Loucy (cell line): ENCODE results near the gene MED14.

Source experiments
- H2AFZ ChIP-seq: fragments of 200-600 bp; sonication (generic); 2 replicates; pipeline ENCODE4 v1.6.0; 2016; ENCODE audit warnings: antibody characterized with exemption, mild to moderate bottlenecking, low read length, moderate library complexity
- H3F3A ChIP-seq: fragments of 200-600 bp; 2 replicates; pipeline ENCODE4 v1.6.0; 2016; ENCODE audit warnings: antibody characterized with exemption, low read depth, mild to moderate bottlenecking
- H3K27me3 ChIP-seq: fragments of 200-600 bp; sonication (generic); 2 replicates; pipeline ENCODE4 v1.6.1; 2014; ENCODE audit warnings: low read length, mild to moderate bottlenecking; ENCODE audit not compliant: insufficient read depth, poor library complexity, severe bottlenecking
- H3K36me3 ChIP-seq: fragments of 200-600 bp; sonication (generic); 2 replicates; pipeline ENCODE4 v1.6.1; 2016; ENCODE audit warnings: low read length; ENCODE audit not compliant: insufficient read depth
- H3K4me1 ChIP-seq: fragments of 200-600 bp; sonication (generic); 2 replicates; pipeline ENCODE4 v1.5.1; 2014; ENCODE audit warnings: low read length, mild to moderate bottlenecking; ENCODE audit not compliant: insufficient read depth, poor library complexity, severe bottlenecking
- H3K4me2 ChIP-seq: fragments of 200-600 bp; sonication (generic); 2 replicates; pipeline ENCODE4 v1.6.0; 2014; ENCODE audit warnings: antibody characterized with exemption, low read length, low read depth, mild to moderate bottlenecking; ENCODE audit not compliant: poor library complexity, severe bottlenecking
- H3K4me3 ChIP-seq: fragments of 200-600 bp; sonication (generic); 2 replicates; pipeline ENCODE4 v1.5.1; 2014; ENCODE audit warnings: low read length, mild to moderate bottlenecking, mixed read lengths; ENCODE audit not compliant: poor library complexity, severe bottlenecking
- H3K79me2 ChIP-seq: fragments of 200-600 bp; sonication (generic); 2 replicates; pipeline ENCODE4 v1.6.1; 2014; ENCODE audit warnings: low read length; ENCODE audit not compliant: insufficient read depth
- H3K9ac ChIP-seq: fragments of 200-600 bp; sonication (generic); 2 replicates; pipeline ENCODE4 v1.6.0; 2014; ENCODE audit warnings: mild to moderate bottlenecking, low read depth, low read length, moderate library complexity; ENCODE audit not compliant: poor library complexity, severe bottlenecking
- H3K9me2 ChIP-seq: fragments of 200-600 bp; sonication (generic); replicated peaks from 2 replicates; pipeline ENCODE4 v1.6.1; 2016; ENCODE audit warnings: low read depth, low read length, mixed read lengths
- H3K9me3 ChIP-seq: fragments of 200-600 bp; sonication (generic); 2 replicates; pipeline ENCODE4 v1.6.1; 2014; ENCODE audit warnings: mild to moderate bottlenecking, antibody characterized with exemption, low read length, low read depth; ENCODE audit not compliant: insufficient read depth
- H4K20me1 ChIP-seq: fragments of 200-600 bp; sonication (generic); 2 replicates; pipeline ENCODE4 v1.6.0; 2014; ENCODE audit warnings: antibody characterized with exemption, low read length, mild to moderate bottlenecking; ENCODE audit not compliant: insufficient read depth, poor library complexity, severe bottlenecking
- EZH2phosphoT487 ChIP-seq: fragments of 200-600 bp; IDR thresholded peaks from 2 replicates; pipeline ENCODE4 v1.6.1; 2018; ENCODE audit warnings: antibody characterized with exemption, mild to moderate bottlenecking, moderate library complexity, borderline replicate concordance
- TF ChIP-seq, protein P1 (sequence below): fragments of 200-600 bp; sonication (generic); conservative IDR thresholded peaks from 2 replicates; pipeline ENCODE4 v1.5.1; 2014; ENCODE audit warnings: mild to moderate bottlenecking, antibody characterized with exemption, low read length

Gene MED14

DNA sequence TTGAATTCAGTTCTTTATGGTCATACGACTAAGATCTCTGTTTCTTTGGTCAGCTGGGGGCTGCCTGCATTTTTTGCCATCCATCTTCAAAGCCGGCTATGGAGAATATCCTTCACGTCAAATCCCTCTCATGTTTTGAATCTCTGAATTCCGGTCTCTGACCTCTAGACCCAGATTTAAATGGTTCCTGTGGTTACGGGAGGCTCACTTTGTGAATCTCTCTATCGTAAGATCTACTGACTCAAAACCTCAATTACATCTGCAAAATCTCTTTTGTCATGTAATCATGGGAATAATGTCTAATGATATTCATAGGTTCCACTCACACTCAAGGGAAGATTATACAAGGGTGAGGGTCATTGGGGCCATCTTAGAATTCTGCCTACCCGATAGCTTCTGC, 117.8 kb downstream of the MED14 start:
- H3K9me2 ChIP-seq = no peaks in the 10 kb centered on the region
- no peak overlapping the region for H3K4me3 ChIP-seq
- no peak overlapping the region for H2AFZ ChIP-seq
- no peaks in the 10 kb centered on the region for H3K79me2 ChIP-seq
- H3K4me2 ChIP-seq = no peak overlapping the region
- TF ChIP-seq EZH2phosphoT487 = no peak
- TF ChIP-seq, protein P1, sequence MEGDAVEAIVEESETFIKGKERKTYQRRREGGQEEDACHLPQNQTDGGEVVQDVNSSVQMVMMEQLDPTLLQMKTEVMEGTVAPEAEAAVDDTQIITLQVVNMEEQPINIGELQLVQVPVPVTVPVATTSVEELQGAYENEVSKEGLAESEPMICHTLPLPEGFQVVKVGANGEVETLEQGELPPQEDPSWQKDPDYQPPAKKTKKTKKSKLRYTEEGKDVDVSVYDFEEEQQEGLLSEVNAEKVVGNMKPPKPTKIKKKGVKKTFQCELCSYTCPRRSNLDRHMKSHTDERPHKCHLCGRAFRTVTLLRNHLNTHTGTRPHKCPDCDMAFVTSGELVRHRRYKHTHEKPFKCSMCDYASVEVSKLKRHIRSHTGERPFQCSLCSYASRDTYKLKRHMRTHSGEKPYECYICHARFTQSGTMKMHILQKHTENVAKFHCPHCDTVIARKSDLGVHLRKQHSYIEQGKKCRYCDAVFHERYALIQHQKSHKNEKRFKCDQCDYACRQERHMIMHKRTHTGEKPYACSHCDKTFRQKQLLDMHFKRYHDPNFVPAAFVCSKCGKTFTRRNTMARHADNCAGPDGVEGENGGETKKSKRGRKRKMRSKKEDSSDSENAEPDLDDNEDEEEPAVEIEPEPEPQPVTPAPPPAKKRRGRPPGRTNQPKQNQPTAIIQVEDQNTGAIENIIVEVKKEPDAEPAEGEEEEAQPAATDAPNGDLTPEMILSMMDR = no peak
- no peaks in the 10 kb centered on the region for H4K20me1 ChIP-seq
- no peaks in the 10 kb centered on the region for H3K9me3 ChIP-seq
- no peak overlapping the region for H3K9ac ChIP-seq
- no peaks in the 10 kb centered on the region for H3K4me1 ChIP-seq
- H3F3A ChIP-seq = no peaks in the 10 kb centered on the region
- H3K27me3 ChIP-seq = no peaks in the 10 kb centered on the region
- no peaks in the 10 kb centered on the region for H3K36me3 ChIP-seq

DNA sequence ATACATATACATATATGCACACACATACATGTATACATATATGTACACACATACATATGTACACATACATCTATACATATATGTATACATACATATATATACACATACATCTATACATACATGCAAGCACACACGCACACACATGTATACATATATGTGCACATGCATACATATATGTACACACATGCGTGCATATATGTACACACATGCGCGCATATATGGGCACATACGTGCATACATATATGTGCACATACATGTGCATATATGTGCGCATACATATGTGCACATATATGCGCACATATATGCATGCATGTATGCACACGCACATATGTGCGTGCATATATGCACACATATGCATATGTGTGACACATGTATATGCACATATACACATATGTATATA, 119.4 kb downstream of the MED14 start:
- no peaks in the 10 kb centered on the region for H3K79me2 ChIP-seq
- H3K4me2 ChIP-seq = no peak overlapping the region
- no peaks in the 10 kb centered on the region for H3K27me3 ChIP-seq
- H3K36me3 ChIP-seq = no peaks in the 10 kb centered on the region
- no peaks in the 10 kb centered on the region for H3F3A ChIP-seq
- TF ChIP-seq EZH2phosphoT487 = no peak
- TF ChIP-seq, protein P1 = no peak
- H3K9me3 ChIP-seq = no peaks in the 10 kb centered on the region
- no peaks in the 10 kb centered on the region for H3K9me2 ChIP-seq
- no peaks in the 10 kb centered on the region for H4K20me1 ChIP-seq
- no peaks in the 10 kb centered on the region for H3K4me1 ChIP-seq
- H2AFZ ChIP-seq = no peak overlapping the region
- no peak overlapping the region for H3K4me3 ChIP-seq
- no peak overlapping the region for H3K9ac ChIP-seq

DNA sequence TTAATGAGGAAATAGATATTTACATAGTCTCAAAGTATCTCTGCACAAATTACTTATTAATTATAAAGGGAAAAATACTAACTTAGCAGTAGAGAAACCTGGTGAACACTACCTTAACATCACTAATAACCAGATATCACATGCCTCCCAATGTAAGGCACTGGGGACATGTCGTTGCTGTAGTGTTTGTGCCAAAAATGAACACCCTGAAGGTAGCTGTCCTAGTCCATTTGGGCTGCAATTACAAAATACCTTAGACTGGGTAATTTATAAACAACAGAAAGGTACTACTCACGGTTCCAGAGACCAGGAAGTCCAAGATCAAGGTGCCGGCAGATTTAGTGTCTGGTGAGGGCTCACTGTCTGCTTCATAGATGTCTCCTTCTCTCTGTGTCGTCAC, 122.8 kb downstream of the MED14 start:
- H3K9ac ChIP-seq = no peak overlapping the region
- no peaks in the 10 kb centered on the region for H3K9me3 ChIP-seq
- H4K20me1 ChIP-seq = no peaks in the 10 kb centered on the region
- no peak overlapping the region for H3K4me3 ChIP-seq
- no peaks in the 10 kb centered on the region for H3K4me1 ChIP-seq
- no peaks in the 10 kb centered on the region for H3F3A ChIP-seq
- TF ChIP-seq EZH2phosphoT487 = no peak
- TF ChIP-seq, protein P1 = no peak
- no peaks in the 10 kb centered on the region for H3K27me3 ChIP-seq
- no peaks in the 10 kb centered on the region for H3K36me3 ChIP-seq
- no peak overlapping the region for H2AFZ ChIP-seq
- no peak overlapping the region for H3K4me2 ChIP-seq
- H3K79me2 ChIP-seq = no peaks in the 10 kb centered on the region
- no peaks in the 10 kb centered on the region for H3K9me2 ChIP-seq
